Fibroblast of the aortic adventitia (primary cell): Measurements from ENCODE around the gene GJD3. TPM values are rescaled to one million over a fixed set of nuclear protein-coding genes. Genes with fewer than 3 reads are reported as not detected.
"Not testable (repeated sequence)": the region's sequence is repeated elsewhere in the genome, so short reads cannot be mapped to it uniquely, and the experiment has no call there.

ENCODE experiments used
- DNase-seq: peaks from one replicate; pipeline ENCODE4 v3.0.0-alpha.2; 2010; ENCODE audit warnings: low read depth
- H3K4me3 ChIP-seq: 2 replicates; pipeline ENCODE4 v1.5.1; 2011; ENCODE audit warnings: low read depth, mild to moderate bottlenecking, control low read depth, low read length, moderate library complexity
- CTCF ChIP-seq: IDR thresholded peaks from 2 replicates; pipeline ENCODE4 v1.5.1; 2011; ENCODE audit warnings: mild to moderate bottlenecking, low read length, control low read depth, inconsistent platforms; ENCODE audit not compliant: insufficient read depth
- total RNA-seq: library from RNA; depleted of rRNA; stranded (reverse); fragments of >200 nt; gene quantifications from 2 replicates; pipeline ENCODE4 v1.2.3, GENCODE V29; 2012; ENCODE audit warnings: low replicate concordance

Gene GJD3
- total RNA-seq, 1 donor = not detected

GRCh38 chr17:40374821-40375498, 10.4 kb upstream of the GJD3 start:
- DNase-seq = no peak
- no peak for TF ChIP-seq CTCF
- H3K4me3 ChIP-seq = no peak overlapping the region

GRCh38 chr17:40373999-40374398, 9.5 kb upstream of the GJD3 start:
- TF ChIP-seq CTCF = no peak
- no peak overlapping the region for H3K4me3 ChIP-seq
- no peak for DNase-seq

GRCh38 chr17:40373324-40373723, 8.8 kb upstream of the GJD3 start:
- DNase-seq = peak; percentile 91
- no peak overlapping the region for H3K4me3 ChIP-seq
- TF ChIP-seq CTCF = no peak

GRCh38 chr17:40372644-40373043, 8.1 kb upstream of the GJD3 start:
- not testable (repeated sequence) for H3K4me3 ChIP-seq, DNase-seq

GRCh38 chr17:40372031-40372430, 7.5 kb upstream of the GJD3 start:
- no peak for TF ChIP-seq CTCF
- no peak overlapping the region for H3K4me3 ChIP-seq
- DNase-seq = no peak

GRCh38 chr17:40371261-40371929, 6.9 kb upstream of the GJD3 start:
- TF ChIP-seq CTCF = no peak
- DNase-seq = no peak
- no peak overlapping the region for H3K4me3 ChIP-seq

GRCh38 chr17:40369923-40370322, 5.4 kb upstream of the GJD3 start:
- TF ChIP-seq CTCF = no peak
- no peak for DNase-seq
- no peak overlapping the region for H3K4me3 ChIP-seq

- not testable (repeated sequence) for DNase-seq
Observed at GRCh38 chr17:40367728-40368127, 3.2 kb upstream of the GJD3 start.

More at GRCh38 chr17:40367728-40368127, 3.2 kb upstream of the GJD3 start:
- H3K4me3 ChIP-seq = not testable (repeated sequence)
